HG03196 (cell line): ENCODE results near the gene PKIG.
"Not testable (repeated sequence)": the region's sequence is repeated elsewhere in the genome, so short reads cannot be mapped to it uniquely, and the experiment has no call there.

ENCODE experiments used
- ATAC-seq: cut with Tn5 transposase; IDR thresholded peaks from one replicate; pipeline ENCODE4 v1.9.1; 2021; ENCODE audit not compliant: unreplicated experiment

Gene PKIG

GRCh38 chr20:44582311-44583025 lies at the start of gene PKIG:
Gene PKIG (plus strand): TSS chr20:44582579. CDS start chr20:44614557, 31,978 bp downstream.
- no peak for ATAC-seq

- ATAC-seq, result no peak
These were observed 49.4 kb upstream of the PKIG start for GRCh38 chr20:44532981-44533331.

GRCh38 chr20:44533928-44534327 lies 48.5 kb upstream of the PKIG start:
- no peak for ATAC-seq

DNA sequence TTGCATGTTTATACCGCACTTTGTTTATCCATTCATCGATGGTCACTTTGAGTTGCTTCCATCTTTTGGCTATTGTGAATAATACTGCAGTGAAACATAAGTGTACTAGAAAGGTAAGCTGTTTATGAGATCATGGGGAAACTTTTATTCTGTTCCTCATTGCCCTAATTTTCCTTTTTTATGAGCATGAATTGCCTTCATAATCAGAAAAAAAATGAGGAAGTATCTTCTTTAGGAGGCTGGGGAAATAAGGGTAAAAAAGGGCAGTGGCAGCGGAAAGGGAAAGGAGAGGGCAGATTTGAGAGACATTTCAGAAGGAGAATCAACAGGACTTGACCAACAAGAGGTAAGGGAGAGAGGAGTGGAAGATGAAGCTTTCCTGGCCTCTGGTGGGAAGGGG lies 46.2 kb upstream of the PKIG start:
- ATAC-seq, result no peak

DNA sequence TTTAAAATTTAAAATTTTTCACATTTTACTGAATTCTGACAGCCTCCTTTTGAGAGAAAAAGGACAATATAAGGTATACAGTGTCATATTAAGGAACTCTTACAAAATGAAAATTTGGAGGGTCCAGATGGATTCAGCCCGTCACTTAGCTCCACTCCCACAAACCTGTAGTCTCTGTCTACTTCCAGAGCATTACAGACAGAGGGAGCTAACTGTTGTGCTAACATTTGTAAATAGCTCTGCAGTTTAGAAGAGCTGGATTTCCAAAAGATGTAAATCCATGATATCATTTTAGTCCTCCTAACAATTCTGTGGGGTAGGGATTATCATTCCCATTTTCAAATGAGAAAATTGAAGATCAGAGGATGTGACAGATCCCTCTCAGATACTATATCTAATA lies 44.4 kb upstream of the PKIG start:
- no peak for ATAC-seq

GRCh38 chr20:44540834-44541233 lies 41.5 kb upstream of the PKIG start:
- ATAC-seq, result no peak

DNA sequence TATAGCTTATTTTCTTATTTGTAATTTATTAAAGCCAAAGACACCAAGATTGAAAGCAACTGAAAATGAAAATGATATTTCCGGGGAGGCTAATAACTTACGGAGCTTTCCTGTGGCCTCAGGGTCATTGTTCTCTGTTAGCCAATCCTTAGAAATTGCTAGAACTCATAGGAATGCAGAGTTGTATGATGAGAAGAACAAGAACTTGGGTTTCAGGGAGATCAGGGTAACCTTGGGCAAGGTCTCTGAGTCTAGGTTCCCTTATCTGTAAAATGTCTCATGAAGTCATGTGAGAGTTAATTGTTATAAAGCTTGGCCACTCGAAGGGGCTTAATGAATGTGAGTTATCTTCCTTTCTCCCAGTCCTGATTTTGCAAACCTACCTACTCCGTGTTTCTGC lies 40.4 kb upstream of the PKIG start:
- ATAC-seq, result no peak

GRCh38 chr20:44542890-44543289 lies 39.5 kb upstream of the PKIG start:
- no peak for ATAC-seq

DNA sequence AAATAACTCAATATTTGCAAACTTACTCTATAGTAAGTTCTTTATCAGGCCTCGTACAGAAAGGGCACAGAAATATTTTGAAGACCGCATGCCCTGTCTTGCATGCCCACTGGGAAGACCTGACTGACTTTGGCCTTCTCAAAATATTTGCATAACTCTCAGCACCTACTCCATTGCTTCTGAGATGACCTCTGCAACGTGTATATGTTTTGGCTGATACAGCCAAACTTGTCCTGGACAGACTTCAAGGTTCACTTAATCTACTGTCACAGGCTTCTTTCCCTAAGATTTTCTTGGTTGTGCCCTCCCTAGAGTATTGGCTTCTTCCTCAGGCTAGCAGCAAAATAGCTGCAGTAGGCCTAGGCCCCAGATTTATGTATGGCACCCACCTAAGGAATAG lies 39.0 kb upstream of the PKIG start:
- no peak for ATAC-seq

- ATAC-seq, result no peak
These were observed 38.1 kb upstream of the PKIG start for GRCh38 chr20:44544263-44544662.

DNA sequence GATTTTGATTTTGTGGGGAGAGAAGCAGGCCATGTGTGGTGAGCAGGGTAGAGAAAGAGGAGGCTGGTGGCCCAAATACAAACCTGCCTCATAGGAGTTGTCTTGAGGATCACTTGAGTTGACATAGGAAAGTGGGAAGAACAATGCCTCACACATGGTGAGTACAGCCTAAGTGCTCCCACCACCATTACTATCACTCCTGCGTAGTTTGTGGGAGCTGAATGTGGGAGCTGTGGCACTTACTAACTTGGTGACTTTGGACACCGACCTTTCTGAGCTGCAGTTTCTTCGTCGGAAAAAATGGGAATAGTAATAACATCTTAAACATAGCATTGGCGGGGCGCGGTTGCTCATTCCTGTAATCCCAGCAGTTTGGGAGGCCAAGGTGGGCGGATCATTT lies 35.0 kb upstream of the PKIG start:
- no peak for ATAC-seq

- ATAC-seq, result no peak
These were observed 33.3 kb upstream of the PKIG start for GRCh38 chr20:44549123-44549522.

DNA sequence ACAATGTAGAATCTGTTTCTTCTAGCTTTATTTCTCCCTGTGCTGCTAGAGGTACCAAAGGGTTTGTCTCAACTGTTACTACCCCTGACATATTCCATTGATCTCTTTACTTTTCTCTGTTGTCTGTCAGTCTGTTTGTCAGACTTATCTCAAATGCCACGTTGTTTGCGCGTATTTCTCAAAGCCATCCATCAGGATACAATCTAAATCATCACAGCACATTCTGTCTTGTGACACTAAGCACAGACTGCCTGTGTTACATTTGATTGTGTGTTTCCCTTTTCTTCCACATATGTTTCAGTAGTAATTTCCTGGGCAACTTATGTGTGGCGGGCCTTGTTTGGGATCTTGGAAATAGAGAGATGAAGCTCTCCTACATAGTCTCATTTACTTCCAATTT lies 30.3 kb upstream of the PKIG start:
- no peak for ATAC-seq

GRCh38 chr20:44552568-44552949 lies 29.8 kb upstream of the PKIG start:
- no peak for ATAC-seq

DNA sequence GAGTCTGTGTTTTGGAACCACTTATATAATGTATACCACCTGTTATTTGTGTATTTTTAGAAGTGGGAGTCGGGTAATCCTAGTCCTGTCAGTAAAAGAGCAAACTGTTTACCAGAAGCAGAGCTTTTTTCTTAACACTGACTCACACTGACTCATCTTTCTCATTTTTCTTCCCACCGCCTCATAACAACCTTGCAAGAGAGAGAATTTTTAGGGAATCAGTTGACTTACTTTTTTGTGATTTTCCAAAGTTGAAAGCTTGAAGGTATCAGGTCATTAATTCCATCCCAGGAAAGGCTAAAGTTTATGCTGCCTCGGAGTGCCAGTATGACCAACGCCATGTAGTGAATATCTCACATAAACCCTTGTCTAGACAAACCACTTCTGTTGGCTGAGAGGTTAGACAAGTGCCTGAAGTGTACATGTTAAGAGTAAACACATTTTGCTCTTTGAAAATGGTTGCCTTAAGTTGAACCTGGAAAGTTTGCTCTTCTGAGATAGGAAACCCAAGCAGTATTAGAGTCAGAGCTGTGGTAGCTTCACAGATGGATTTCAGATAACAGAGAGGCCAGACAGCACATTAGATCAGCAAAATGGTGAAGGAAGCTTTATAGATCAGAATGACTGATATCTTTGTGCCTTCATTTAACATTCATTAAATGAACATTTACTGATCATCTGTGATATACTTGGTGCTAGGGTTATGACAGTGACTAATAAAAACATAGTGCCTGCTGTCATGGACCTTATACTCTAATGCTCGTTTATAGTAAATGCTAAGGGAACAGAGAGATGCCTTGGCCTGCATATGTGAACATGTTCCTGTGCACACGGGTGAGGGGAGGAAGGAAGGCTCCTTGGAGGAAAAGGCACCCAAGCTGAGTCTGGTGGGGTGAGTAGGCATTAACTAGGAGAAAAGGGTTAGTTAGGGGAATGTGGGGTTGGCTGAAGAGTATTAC lies 29.1 kb upstream of the PKIG start:
- ATAC-seq, result no peak

DNA sequence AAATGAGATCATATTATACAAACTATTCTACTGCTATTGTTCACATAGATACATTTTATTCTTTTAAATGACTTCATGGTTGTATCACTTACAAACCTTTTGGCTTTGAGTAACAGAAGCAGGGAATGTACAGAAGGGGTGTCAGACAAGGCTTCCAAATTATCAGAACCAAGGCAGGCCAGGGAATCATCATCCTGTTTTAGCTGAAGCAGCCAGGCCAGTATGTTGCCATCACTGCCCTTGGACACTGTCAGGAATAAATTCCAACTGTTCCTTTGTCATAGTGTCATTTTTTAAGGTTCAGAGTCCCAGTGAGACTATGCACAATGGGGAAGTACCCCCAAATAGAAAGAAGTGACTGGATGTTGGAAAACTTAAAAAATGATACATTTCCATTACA lies 23.1 kb upstream of the PKIG start:
- ATAC-seq, result no peak

DNA sequence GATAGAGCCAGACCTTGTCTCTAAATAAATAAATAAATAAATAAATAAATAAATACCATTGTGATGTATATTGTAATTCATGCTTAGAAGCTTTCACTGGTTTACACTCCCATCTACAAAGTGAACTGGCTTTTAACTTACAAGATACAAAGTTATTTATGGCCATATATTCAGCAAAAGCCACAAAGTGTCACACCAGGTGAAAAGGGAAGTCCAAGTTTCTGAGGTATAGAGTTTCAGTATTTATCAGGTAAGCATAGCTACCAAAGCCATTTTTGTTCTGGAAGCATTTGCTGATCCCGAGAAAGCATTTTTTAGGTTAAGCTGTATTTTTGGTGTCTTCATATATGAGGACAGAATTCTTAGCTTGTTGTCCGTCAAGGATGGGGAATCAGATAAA lies 22.1 kb upstream of the PKIG start:
- ATAC-seq, result no peak

DNA sequence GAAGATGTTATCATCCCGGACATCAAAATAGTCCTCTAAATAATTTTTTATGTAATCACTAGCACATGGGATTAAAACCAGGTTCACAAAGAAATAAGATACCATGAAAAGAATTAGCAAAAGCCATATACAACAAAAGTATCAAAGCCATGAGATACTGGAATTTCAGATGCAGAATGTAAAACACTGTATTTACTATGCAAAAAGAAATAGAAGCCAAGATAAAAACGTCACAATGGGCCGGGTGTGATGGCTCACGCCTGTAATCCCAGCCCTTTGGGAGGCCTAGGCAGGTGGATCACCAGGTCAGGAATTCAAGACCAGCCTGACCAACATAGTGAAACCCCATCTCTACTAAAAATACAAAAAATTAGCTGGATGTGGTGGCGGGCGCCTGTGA lies 21.6 kb upstream of the PKIG start:
- ATAC-seq, result not testable (repeated sequence)

DNA sequence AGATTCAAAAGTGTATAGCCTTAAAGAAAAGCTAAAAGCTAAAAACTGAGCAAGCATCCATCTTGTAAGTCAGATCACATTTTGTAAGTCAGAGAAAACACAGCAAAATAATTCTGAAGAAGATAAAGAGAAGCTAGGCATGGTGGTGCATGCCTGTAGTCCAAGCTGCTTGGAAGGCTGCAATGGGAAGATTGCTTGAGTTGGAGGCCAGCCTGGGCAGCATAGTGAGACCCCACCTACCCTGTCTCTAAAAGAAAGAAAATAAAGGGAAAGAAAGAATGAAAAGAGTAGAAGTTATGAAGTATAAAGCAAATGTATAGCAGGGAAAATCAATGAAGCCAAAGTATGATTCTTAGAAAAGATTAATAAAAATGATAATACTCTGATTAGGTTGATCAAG lies 20.5 kb upstream of the PKIG start:
- ATAC-seq, result no peak

- ATAC-seq, result no peak
These were observed 16.4 kb upstream of the PKIG start for GRCh38 chr20:44566018-44566417.

GRCh38 chr20:44566811-44567210 lies 15.6 kb upstream of the PKIG start:
- no peak for ATAC-seq

GRCh38 chr20:44570367-44570766 lies 12.0 kb upstream of the PKIG start:
- ATAC-seq, result no peak
